SK-N-SH treated with all-trans-retinoic acid at 6 μM for 48 hours (cell line): ENCODE results near the gene ZNF358.

Experiments used
- ATAC-seq: fragments of 200-7000 bp; cut with Tn5 transposase; 3 replicates; pipeline ENCODE4 v1.9.1; 2020; ENCODE audit warnings: mild to moderate bottlenecking, moderate library complexity
- BACH2 ChIP-seq: fragments of 250-450 bp; sonication (Bioruptor Pico); IDR thresholded peaks from 2 replicates; pipeline ENCODE4 v1.9.0; 2021; ENCODE audit warnings: mild to moderate bottlenecking, borderline replicate concordance
- CREB5 ChIP-seq: fragments of 250-450 bp; sonication (Bioruptor Pico); IDR thresholded peaks from 2 replicates; pipeline ENCODE4 v1.5.1; 2020; ENCODE audit warnings: low read depth, mild to moderate bottlenecking, moderate library complexity
- CSDC2 ChIP-seq: fragments of 250-450 bp; sonication (Bioruptor Pico); IDR thresholded peaks from 2 replicates; pipeline ENCODE4 v1.5.0; 2020; ENCODE audit warnings: mild to moderate bottlenecking, moderate library complexity
- CSRNP3 ChIP-seq: fragments of 250-450 bp; sonication (Bioruptor Pico); IDR thresholded peaks from 2 replicates; pipeline ENCODE4 v1.5.1; 2021; ENCODE audit warnings: mild to moderate bottlenecking, moderate library complexity
- ESRRG ChIP-seq: fragments of 250-450 bp; sonication (Bioruptor Pico); IDR thresholded peaks from 2 replicates; pipeline ENCODE4 v1.6.1; 2021; ENCODE audit warnings: mild to moderate bottlenecking
- GLIS3 ChIP-seq: fragments of 250-450 bp; sonication (Bioruptor Pico); IDR thresholded peaks from 2 replicates; pipeline ENCODE4 v1.5.0; 2020; ENCODE audit warnings: mild to moderate bottlenecking, moderate library complexity
- ISL1 ChIP-seq: fragments of 250-450 bp; sonication (Bioruptor Pico); IDR thresholded peaks from 2 replicates; pipeline ENCODE4 v2.1.2; 2022; ENCODE audit warnings: mild to moderate bottlenecking, moderate library complexity
- OSR1 ChIP-seq: fragments of 250-450 bp; sonication (Bioruptor Pico); IDR thresholded peaks from 2 replicates; pipeline ENCODE4 v1.8.0; 2022; ENCODE audit warnings: moderate library complexity, mild to moderate bottlenecking, inconsistent platforms
- PPARA ChIP-seq: fragments of 250-450 bp; sonication (Bioruptor Pico); IDR thresholded peaks from 2 replicates; pipeline ENCODE4 v1.5.0; 2020; ENCODE audit warnings: mild to moderate bottlenecking, borderline replicate concordance
- RARB ChIP-seq: fragments of 250-450 bp; sonication (Bioruptor Pico); IDR thresholded peaks from 2 replicates; pipeline ENCODE4 v1.8.0; 2021; ENCODE audit warnings: mild to moderate bottlenecking, moderate library complexity
- SNAI2 ChIP-seq: fragments of 250-450 bp; sonication (Bioruptor Pico); IDR thresholded peaks from 2 replicates; pipeline ENCODE4 v1.5.0; 2020; ENCODE audit warnings: mild to moderate bottlenecking, moderate library complexity
- TCF4 ChIP-seq: fragments of 250-450 bp; sonication (Bioruptor Pico); IDR thresholded peaks from 2 replicates; pipeline ENCODE4 v1.8.0; 2021; ENCODE audit warnings: mild to moderate bottlenecking, moderate library complexity, borderline replicate concordance
- TOX ChIP-seq: fragments of 250-450 bp; sonication (Bioruptor Pico); IDR thresholded peaks from 2 replicates; pipeline ENCODE4 v1.8.0; 2021; ENCODE audit warnings: mild to moderate bottlenecking, moderate library complexity, borderline replicate concordance
- ZC3H10 ChIP-seq: fragments of 250-450 bp; sonication (Bioruptor Pico); IDR thresholded peaks from 2 replicates; pipeline ENCODE4 v1.5.1; 2021; ENCODE audit warnings: mild to moderate bottlenecking, moderate library complexity
- ZFP3 ChIP-seq: fragments of 250-450 bp; sonication (Bioruptor Pico); IDR thresholded peaks from 2 replicates; pipeline ENCODE4 v1.5.0; 2020; ENCODE audit warnings: mild to moderate bottlenecking, moderate library complexity
- ZNF565 ChIP-seq: fragments of 450-650 bp; formaldehyde crosslinking; conservative IDR thresholded peaks from 2 replicates; pipeline ENCODE4 v1.5.0; 2020; ENCODE audit warnings: low read depth, mild to moderate bottlenecking, moderate library complexity
- ZNF70 ChIP-seq: fragments of 450-650 bp; formaldehyde crosslinking; IDR thresholded peaks from 2 replicates; pipeline ENCODE4 v1.5.0; 2020; ENCODE audit warnings: mild to moderate bottlenecking, moderate library complexity
- ZNF8 ChIP-seq: fragments of 450-650 bp; formaldehyde crosslinking; IDR thresholded peaks from 2 replicates; pipeline ENCODE4 v1.5.0; 2020; ENCODE audit warnings: mild to moderate bottlenecking, moderate library complexity
- TF ChIP-seq, protein P1 (sequence below): fragments of 250-450 bp; sonication (Bioruptor Pico); IDR thresholded peaks from 2 replicates; pipeline ENCODE4 v1.5.0; 2020; ENCODE audit warnings: mild to moderate bottlenecking, moderate library complexity
- TF ChIP-seq, protein P2 (sequence below): fragments of 250-450 bp; sonication (Bioruptor Pico); IDR thresholded peaks from 2 replicates; pipeline ENCODE4 v1.8.0; 2020; ENCODE audit warnings: mild to moderate bottlenecking, moderate library complexity, borderline replicate concordance

ZNF358 gene

DNA sequence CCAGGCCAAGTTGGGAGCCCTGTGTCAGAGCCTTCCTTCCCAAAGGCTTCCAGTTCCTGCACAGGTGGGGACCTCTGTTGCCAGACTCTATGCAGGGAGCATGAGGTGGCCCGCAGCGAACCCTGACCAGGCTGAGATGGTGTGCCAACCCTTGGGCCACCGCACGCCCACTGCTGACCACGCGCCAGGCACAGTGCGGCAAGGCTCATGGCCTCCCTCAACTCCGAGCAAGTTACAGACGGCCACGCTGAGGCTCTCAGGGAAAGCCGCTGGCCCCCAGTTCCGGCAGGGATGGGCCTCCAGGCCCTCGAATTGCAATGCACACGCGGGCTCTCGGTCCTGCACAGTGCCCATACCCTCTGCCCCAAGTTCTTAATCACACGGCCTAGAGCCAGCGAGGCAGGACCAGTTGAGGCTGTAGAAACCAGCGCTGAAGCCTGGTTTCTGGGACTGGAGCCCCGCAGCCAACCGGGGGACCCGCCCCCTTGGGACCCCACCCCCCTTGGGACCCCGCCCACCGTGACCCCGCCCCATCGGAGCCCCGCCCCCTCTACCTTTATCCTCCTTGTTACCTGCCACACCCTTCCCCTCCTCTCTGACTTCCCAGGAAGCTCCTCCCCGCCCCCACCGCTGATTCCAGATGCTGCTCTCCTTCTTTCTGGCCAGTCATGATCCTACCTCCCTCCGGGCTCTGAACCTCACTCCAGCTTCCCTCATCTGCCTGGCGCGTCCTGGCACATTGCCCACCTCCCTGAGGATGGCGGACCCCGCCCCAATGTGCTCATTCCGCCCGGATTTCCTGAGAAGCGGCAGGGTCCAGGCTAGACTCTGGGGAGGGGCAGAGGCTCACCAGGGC is 33.1 kb upstream of the ZNF358 start:
- TF ChIP-seq ESRRG (CRISPR knock-in tag) (no peak), ISL1 (CRISPR knock-in tag) (no peak), GLIS3 (CRISPR knock-in tag) (no peak), SNAI2 (CRISPR knock-in tag) (no peak), TOX (no peak), CSDC2 (CRISPR knock-in tag) (no peak), ZNF565 (CRISPR knock-in tag) (no peak), ZNF70 (no peak), PPARA (CRISPR knock-in tag) (no peak), ZC3H10 (no peak), CREB5 (CRISPR knock-in tag) (no peak), RARB (CRISPR knock-in tag) (no peak), ZFP3 (CRISPR knock-in tag) (no peak), ZNF8 (CRISPR knock-in tag) (no peak), TCF4 (CRISPR knock-in tag) (no peak), CSRNP3 (no peak), OSR1 (CRISPR knock-in tag) (no peak)
- TF ChIP-seq, protein P1, sequence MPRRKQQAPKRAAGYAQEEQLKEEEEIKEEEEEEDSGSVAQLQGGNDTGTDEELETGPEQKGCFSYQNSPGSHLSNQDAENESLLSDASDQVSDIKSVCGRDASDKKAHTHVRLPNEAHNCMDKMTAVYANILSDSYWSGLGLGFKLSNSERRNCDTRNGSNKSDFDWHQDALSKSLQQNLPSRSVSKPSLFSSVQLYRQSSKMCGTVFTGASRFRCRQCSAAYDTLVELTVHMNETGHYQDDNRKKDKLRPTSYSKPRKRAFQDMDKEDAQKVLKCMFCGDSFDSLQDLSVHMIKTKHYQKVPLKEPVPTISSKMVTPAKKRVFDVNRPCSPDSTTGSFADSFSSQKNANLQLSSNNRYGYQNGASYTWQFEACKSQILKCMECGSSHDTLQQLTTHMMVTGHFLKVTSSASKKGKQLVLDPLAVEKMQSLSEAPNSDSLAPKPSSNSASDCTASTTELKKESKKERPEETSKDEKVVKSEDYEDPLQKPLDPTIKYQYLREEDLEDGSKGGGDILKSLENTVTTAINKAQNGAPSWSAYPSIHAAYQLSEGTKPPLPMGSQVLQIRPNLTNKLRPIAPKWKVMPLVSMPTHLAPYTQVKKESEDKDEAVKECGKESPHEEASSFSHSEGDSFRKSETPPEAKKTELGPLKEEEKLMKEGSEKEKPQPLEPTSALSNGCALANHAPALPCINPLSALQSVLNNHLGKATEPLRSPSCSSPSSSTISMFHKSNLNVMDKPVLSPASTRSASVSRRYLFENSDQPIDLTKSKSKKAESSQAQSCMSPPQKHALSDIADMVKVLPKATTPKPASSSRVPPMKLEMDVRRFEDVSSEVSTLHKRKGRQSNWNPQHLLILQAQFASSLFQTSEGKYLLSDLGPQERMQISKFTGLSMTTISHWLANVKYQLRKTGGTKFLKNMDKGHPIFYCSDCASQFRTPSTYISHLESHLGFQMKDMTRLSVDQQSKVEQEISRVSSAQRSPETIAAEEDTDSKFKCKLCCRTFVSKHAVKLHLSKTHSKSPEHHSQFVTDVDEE (CRISPR knock-in tag) = no peak
- TF ChIP-seq, protein P2, sequence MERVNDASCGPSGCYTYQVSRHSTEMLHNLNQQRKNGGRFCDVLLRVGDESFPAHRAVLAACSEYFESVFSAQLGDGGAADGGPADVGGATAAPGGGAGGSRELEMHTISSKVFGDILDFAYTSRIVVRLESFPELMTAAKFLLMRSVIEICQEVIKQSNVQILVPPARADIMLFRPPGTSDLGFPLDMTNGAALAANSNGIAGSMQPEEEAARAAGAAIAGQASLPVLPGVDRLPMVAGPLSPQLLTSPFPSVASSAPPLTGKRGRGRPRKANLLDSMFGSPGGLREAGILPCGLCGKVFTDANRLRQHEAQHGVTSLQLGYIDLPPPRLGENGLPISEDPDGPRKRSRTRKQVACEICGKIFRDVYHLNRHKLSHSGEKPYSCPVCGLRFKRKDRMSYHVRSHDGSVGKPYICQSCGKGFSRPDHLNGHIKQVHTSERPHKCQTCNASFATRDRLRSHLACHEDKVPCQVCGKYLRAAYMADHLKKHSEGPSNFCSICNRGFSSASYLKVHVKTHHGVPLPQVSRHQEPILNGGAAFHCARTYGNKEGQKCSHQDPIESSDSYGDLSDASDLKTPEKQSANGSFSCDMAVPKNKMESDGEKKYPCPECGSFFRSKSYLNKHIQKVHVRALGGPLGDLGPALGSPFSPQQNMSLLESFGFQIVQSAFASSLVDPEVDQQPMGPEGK (CRISPR knock-in tag) = no peak
- TF ChIP-seq, all 23 proteins: peak for 0

GRCh38 chr19:7483720-7484201 is 32.1 kb upstream of the ZNF358 start:
- no peak for TF ChIP-seq ISL1 (CRISPR knock-in tag)
- TF ChIP-seq, protein P1 (CRISPR knock-in tag) = 0 out of 2 replicates have a peak, but pooled peaks have one; percentile 20
- ATAC-seq = no peak; the same call in 2 of the 3 replicates

More for the DNA sequence above, 33.1 kb upstream of the ZNF358 start:
- ATAC-seq = no peak; the same call in 2 of the 3 replicates

DNA sequence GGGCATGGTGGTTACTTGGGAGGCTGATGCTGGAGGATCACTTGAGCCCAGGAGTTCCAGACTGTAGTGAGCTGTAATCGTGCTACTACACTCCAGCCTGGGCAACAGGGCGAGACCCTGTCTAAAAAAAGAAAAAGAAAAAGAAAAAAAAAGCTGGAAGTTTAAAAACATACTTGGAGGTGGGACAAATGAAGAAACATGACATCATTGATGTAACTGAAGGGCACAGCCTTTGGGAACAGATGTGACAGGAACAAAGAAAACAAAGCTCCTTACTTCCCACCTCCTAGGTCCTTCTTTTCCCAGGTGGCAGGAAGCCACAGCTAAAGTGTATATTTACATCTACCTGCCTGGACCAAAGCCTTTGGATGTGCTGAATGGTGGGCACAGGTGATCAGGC is 29.0 kb upstream of the ZNF358 start:
- ATAC-seq = no peak
- TF ChIP-seq ZC3H10 = no peak
- no peak for TF ChIP-seq ESRRG (CRISPR knock-in tag)
- no peak for TF ChIP-seq ISL1 (CRISPR knock-in tag)
- TF ChIP-seq, protein P1 (CRISPR knock-in tag) = no peak
- no peak for TF ChIP-seq OSR1 (CRISPR knock-in tag)
- TF ChIP-seq CSRNP3 = no peak
- TF ChIP-seq BACH2 (CRISPR knock-in tag) = no peak
- no peak for TF ChIP-seq PPARA (CRISPR knock-in tag)
- TF ChIP-seq ZFP3 (CRISPR knock-in tag) = no peak
- no peak for TF ChIP-seq CSDC2 (CRISPR knock-in tag)
